AG10803 (cell line): ENCODE data around the gene RHBDL1.

Source experiments
- DNase-seq: peaks from one replicate; pipeline ENCODE4 v3.0.0; 2010; ENCODE audit warnings: low read depth
- H3K4me3 ChIP-seq: 2 replicates; pipeline ENCODE4 v1.5.1; 2011; ENCODE audit warnings: mild to moderate bottlenecking, low read length, control low read depth
- TF ChIP-seq, protein P1 (sequence below): conservative IDR thresholded peaks from 2 replicates; pipeline ENCODE4 v1.5.1; 2011; ENCODE audit warnings: mild to moderate bottlenecking, low read length, control low read depth, inconsistent platforms

The RHBDL1 gene

DNA sequence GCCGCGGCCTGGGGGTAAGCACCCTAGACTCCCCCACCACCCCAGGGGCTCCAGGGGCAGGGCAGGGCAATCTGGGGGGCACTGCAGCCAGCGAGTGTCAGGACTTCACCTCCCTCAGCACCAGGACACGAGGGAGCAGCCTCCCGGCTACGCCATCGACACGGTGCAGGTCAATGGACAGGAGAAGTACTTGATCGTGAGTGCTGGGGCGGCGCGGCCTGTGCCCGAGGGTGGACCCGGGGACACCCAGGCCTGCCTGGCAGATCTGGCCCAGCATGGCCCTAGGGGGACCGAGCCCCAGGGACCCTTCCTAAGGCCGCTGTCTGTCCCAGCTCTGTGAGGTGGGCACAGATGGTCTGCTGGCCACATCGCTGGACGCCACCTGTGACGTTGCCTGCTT lies 3.1 kb upstream of the RHBDL1 start:
- TF ChIP-seq, protein P1, sequence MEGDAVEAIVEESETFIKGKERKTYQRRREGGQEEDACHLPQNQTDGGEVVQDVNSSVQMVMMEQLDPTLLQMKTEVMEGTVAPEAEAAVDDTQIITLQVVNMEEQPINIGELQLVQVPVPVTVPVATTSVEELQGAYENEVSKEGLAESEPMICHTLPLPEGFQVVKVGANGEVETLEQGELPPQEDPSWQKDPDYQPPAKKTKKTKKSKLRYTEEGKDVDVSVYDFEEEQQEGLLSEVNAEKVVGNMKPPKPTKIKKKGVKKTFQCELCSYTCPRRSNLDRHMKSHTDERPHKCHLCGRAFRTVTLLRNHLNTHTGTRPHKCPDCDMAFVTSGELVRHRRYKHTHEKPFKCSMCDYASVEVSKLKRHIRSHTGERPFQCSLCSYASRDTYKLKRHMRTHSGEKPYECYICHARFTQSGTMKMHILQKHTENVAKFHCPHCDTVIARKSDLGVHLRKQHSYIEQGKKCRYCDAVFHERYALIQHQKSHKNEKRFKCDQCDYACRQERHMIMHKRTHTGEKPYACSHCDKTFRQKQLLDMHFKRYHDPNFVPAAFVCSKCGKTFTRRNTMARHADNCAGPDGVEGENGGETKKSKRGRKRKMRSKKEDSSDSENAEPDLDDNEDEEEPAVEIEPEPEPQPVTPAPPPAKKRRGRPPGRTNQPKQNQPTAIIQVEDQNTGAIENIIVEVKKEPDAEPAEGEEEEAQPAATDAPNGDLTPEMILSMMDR = no peak
- no peak for DNase-seq
- no peak overlapping the region for H3K4me3 ChIP-seq

DNA sequence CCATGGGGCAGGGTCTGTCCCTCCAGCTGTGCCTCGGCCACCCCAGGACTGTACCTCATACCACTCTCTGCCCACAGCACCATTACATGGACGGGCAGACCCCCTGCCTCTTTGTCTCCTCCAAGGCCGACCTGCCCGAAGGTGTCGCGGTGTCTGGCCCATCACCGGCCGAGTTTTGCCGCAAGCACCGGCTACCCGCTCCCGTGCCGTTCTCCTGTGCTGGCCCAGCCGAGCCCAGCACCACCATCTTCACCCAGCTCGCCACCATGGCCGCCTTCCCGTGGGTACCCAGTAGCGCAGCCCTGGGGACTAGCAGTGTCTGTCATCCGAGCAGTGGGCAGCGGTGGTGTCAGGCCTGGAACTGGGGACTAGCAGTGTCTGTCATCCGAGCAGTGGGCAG lies 2.6 kb upstream of the RHBDL1 start:
- DNase-seq = no peak
- no peak overlapping the region for H3K4me3 ChIP-seq

DNA sequence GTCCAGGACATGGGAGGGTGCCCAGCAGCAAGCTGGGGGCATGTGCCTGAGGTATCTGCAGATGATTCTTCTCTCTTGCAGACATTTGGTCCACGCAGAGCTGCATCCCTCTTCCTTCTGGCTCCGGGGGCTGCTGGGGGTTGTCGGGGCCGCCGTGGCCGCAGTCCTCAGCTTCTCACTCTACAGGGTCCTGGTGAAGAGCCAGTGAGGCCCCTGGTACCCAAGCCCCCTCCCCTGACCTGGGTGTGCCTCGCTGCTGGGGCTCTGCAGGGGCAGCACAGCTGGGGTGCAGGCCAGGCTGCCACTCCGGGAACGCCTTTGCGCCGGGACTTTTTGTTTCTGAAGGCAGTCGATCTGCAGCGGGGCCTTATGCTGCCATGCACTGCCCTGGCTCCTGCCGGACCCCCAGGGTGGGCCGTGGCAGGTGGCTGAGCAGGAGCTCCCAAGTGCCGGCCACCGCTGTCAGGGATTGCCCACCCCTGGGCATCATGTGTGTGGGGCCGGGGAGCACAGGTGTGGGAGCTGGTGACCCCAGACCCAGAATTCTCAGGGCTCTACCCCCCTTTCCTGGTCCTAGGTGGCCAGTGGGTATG lies 2.0 kb upstream of the RHBDL1 start:
- TF ChIP-seq, protein P1 = no peak
- no peak for DNase-seq
- no peak overlapping the region for H3K4me3 ChIP-seq

More for the DNA sequence above, 2.6 kb upstream of the RHBDL1 start:
- TF ChIP-seq, protein P1 = no peak

- DNase-seq = no peak
- H3K4me3 ChIP-seq = no peak overlapping the region
- TF ChIP-seq, protein P1 = no peak
These were observed 1.1 kb upstream of the RHBDL1 start for GRCh38 chr16:674214-674881.

GRCh38 chr16:675884-676564 lies 553 bp downstream of the RHBDL1 start:
- H3K4me3 ChIP-seq = peak overlapping the region; percentile 49

GRCh38 chr16:676565-676902 lies 1.1 kb downstream of the RHBDL1 start:
- DNase-seq = no peak
- TF ChIP-seq, protein P1 = no peak
- no peak overlapping the region for H3K4me3 ChIP-seq

More at GRCh38 chr16:675884-676564, 553 bp downstream of the RHBDL1 start:
- no peak for DNase-seq
- TF ChIP-seq, protein P1 = no peak

DNA sequence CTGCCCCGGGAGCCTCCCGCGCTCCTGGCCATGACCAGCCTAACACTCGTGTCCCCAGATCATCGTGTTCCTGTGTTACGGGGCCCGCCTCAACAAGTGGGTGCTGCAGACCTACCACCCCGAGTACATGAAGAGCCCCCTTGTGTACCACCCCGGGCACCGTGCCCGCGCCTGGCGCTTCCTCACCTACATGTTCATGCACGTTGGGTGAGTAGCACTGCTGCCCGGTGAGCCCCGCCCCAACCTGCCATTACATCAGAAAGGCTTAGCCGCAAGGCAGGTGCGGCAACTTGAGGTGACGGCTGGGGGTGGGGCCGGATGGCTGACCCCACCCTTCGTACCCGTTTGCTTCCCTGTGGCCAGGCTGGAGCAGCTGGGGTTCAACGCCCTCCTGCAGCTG lies 1.4 kb downstream of the RHBDL1 start:
- no peak overlapping the region for H3K4me3 ChIP-seq
- TF ChIP-seq, protein P1 = no peak
- DNase-seq = no peak
